ENCODE data around the gene NTNG2.

DNA sequence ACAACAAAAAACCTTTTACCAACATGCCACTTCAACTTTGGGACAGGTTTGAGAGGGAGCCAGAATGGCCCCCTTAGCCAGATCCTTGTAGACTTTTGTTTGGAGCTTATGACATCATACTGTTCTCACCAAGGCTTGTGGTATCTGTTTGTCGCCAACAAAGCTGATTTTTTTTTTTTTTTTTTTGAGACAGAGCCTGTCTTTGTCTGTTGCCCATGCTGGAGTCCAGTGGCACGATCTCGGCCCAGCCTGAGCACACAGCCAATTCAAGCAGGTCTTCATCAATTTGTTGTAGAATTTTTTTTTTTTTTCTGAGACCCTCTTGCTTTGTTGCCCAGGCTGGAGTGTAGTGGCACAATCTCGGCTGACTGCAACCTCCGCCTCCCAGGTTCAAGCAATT lies 26.4 kb upstream of the NTNG2 start:
- TF ChIP-seq, protein P1, sequence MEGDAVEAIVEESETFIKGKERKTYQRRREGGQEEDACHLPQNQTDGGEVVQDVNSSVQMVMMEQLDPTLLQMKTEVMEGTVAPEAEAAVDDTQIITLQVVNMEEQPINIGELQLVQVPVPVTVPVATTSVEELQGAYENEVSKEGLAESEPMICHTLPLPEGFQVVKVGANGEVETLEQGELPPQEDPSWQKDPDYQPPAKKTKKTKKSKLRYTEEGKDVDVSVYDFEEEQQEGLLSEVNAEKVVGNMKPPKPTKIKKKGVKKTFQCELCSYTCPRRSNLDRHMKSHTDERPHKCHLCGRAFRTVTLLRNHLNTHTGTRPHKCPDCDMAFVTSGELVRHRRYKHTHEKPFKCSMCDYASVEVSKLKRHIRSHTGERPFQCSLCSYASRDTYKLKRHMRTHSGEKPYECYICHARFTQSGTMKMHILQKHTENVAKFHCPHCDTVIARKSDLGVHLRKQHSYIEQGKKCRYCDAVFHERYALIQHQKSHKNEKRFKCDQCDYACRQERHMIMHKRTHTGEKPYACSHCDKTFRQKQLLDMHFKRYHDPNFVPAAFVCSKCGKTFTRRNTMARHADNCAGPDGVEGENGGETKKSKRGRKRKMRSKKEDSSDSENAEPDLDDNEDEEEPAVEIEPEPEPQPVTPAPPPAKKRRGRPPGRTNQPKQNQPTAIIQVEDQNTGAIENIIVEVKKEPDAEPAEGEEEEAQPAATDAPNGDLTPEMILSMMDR (IDR thresholded peaks at IDR 0.05; ENCODE audit: poor library complexity, severe bottlenecking) = no peak
- TF ChIP-seq RAD21 (conservative IDR thresholded peaks at IDR 0.05) = no peak

Measured in neural cell (in vitro differentiated cells).